ENCODE measurements around the gene PTPRN2.

PTPRN2 gene

DNA sequence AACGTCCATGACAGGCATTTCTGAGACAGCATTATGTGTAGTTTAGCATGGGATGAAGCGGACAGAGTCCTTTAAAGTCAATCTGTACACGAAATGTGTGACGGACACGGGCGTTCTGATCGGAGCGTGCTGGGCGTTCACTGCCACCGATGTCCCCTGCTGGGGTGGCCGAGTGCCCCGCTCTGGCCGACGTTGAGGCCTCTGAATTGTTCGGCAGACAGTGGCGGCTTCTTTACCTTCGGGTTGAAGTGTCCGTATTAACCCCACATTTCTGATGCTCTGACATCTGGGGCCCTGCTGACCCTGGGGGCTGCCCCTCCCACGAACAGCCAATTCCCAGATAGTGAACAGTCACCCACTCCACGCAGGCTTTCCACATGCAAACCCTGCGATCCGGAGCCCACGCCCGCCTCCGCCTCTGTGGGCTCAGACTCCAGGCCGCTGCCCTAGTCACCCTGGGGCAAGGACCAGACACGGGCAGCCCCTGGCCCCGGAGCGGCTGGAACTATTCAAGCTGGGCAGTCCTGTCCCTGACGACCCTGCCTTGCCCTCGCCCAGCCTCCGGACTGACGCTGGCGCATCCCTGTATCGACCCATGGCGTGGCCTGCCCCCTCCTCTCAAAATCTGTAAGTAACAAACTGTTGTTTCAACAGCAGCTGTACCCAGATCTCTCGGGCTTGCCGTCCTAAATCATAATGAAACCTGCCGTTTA is 445.7 kb downstream of the PTPRN2 start:
- Histone ChIP-seq H3K4me3 (ENCODE audit: low read length) (no peak overlapping the region), H3K27me3 (ENCODE audit: insufficient read depth, low read length, poor library complexity) (no peaks in the 10 kb centered on the region), H2BK120ac (ENCODE audit: low read depth, low read length) (no peak overlapping the region), H2AK5ac (ENCODE audit: low read length) (no peak overlapping the region), H3K4me2 (ENCODE audit: low read length) (no peak overlapping the region), H3K79me1 (ENCODE audit: low read length) (no peaks in the 10 kb centered on the region), H3K36me3 (ENCODE audit: control insufficient read depth, insufficient read depth, low read length) (no peaks in the 10 kb centered on the region), H2BK5ac (ENCODE audit: low read length) (no peak overlapping the region), H3K23ac (ENCODE audit: low read length) (no peak overlapping the region), H3K9ac (ENCODE audit: low read length) (no peak overlapping the region), H3K18ac (ENCODE audit: low read length) (no peak overlapping the region), H2BK15ac (replicated peaks; ENCODE audit: low read depth) (no peak overlapping the region), H3K4me1 (ENCODE audit: control insufficient read depth, low read depth, low read length) (no peaks in the 10 kb centered on the region), H4K8ac (ENCODE audit: low read depth, low read length) (no peak overlapping the region), H3K56ac (ENCODE audit: low read length) (no peak overlapping the region), H3K79me2 (ENCODE audit: control insufficient read depth, insufficient read depth, low read length) (no peaks in the 10 kb centered on the region), H3K4ac (ENCODE audit: low read depth, low read length) (no peak overlapping the region), H4K5ac (ENCODE audit: low read length) (no peak overlapping the region), H3K27ac (ENCODE audit: low read depth, low read length) (no peak overlapping the region)
- WGBS (ENCODE audit: extremely low coverage, insufficient coverage, low lambda C conversion rate) = no CpG with 5 or more reads among the region's 39 CpGs
- no peak for DNase-seq

DNA sequence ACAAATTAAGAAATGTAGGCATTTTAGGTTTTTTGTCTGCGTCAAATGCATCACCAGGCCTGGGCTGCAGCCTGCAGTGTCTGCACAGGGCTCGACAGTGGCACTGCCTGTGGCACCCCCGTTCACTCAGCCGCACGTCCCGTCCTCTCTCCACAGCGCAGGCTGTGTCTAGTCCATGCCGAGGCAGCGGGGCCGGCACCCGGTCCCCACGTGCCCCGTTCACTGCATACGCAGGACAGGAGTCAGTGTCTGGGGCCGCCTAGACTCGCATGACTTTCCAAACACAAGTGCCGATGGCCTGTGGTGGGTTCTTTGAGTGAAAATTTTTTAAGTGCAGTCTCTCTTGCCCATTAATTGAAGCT is 446.4 kb downstream of the PTPRN2 start:
- no CpG with 5 or more reads among the region's 17 CpGs for WGBS (ENCODE audit: extremely low coverage, insufficient coverage, low lambda C conversion rate)

DNA sequence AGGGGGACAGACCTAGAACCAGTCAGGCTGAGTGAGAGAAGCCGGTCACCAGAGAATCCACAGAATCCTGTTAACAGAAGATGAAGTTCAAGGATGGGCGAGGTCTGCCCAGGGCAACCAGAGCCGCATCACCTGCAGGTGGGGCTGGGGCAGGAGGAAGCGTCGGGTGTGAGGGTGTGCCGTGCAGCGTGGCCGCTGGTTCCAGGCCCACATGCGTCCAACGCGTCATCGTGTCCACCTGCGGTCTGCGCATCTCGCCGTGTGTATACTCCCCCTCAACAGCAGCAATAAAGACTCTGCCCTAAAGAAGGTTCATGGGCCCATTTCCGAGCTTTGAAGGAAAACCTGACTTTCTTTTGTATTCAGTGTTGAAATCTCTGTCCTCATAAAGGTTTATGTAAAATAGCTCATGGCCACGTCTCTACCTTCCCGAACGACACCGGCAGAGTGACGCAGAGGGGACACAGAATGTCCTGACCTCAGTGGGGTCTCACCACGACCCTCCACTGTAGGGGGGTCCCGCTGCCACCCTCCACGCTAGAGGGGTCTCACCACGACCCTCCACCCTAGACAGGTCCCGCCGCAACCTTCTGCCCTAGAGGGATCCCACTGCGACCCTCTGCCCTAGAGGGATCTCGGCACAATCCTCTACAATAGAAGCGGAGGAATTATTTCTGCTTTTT is 446.9 kb downstream of the PTPRN2 start:
- no peak overlapping the region for H3K27ac ChIP-seq (ENCODE audit: low read depth, low read length)
- H3K9ac ChIP-seq (ENCODE audit: low read length) = no peak overlapping the region
- H3K79me2 ChIP-seq (ENCODE audit: control insufficient read depth, insufficient read depth, low read length) = no peaks in the 10 kb centered on the region
- no peak overlapping the region for H3K4me3 ChIP-seq (ENCODE audit: low read length)
- no peak overlapping the region for H2BK120ac ChIP-seq (ENCODE audit: low read depth, low read length)
- no peaks in the 10 kb centered on the region for H3K27me3 ChIP-seq (ENCODE audit: insufficient read depth, low read length, poor library complexity)
- no CpG with 5 or more reads among the region's 31 CpGs for WGBS (ENCODE audit: extremely low coverage, insufficient coverage, low lambda C conversion rate)
- H3K4me1 ChIP-seq (ENCODE audit: control insufficient read depth, low read depth, low read length) = no peaks in the 10 kb centered on the region
- H4K8ac ChIP-seq (ENCODE audit: low read depth, low read length) = no peak overlapping the region
- H4K5ac ChIP-seq (ENCODE audit: low read length) = no peak overlapping the region
- H2BK5ac ChIP-seq (ENCODE audit: low read length) = no peak overlapping the region
- no peak overlapping the region for H3K18ac ChIP-seq (ENCODE audit: low read length)
- no peak overlapping the region for H2AK5ac ChIP-seq (ENCODE audit: low read length)
- H2BK15ac ChIP-seq (replicated peaks; ENCODE audit: low read depth) = no peak overlapping the region
- H3K23ac ChIP-seq (ENCODE audit: low read length) = no peak overlapping the region
- no peaks in the 10 kb centered on the region for H3K36me3 ChIP-seq (ENCODE audit: control insufficient read depth, insufficient read depth, low read length)
- no peak overlapping the region for H3K56ac ChIP-seq (ENCODE audit: low read length)
- no peaks in the 10 kb centered on the region for H3K79me1 ChIP-seq (ENCODE audit: low read length)
- no peak overlapping the region for H3K4ac ChIP-seq (ENCODE audit: low read depth, low read length)
- DNase-seq = no peak
- H3K4me2 ChIP-seq (ENCODE audit: low read length) = no peak overlapping the region

More for the DNA sequence above, 446.4 kb downstream of the PTPRN2 start:
- H3K9ac ChIP-seq (ENCODE audit: low read length) = no peak overlapping the region
- H3K18ac ChIP-seq (ENCODE audit: low read length) = no peak overlapping the region
- no peak overlapping the region for H4K8ac ChIP-seq (ENCODE audit: low read depth, low read length)
- no peak overlapping the region for H3K4me3 ChIP-seq (ENCODE audit: low read length)
- no peaks in the 10 kb centered on the region for H3K27me3 ChIP-seq (ENCODE audit: insufficient read depth, low read length, poor library complexity)
- H3K36me3 ChIP-seq (ENCODE audit: control insufficient read depth, insufficient read depth, low read length) = no peaks in the 10 kb centered on the region
- H3K4me2 ChIP-seq (ENCODE audit: low read length) = no peak overlapping the region
- H2BK5ac ChIP-seq (ENCODE audit: low read length) = no peak overlapping the region
- no peak overlapping the region for H4K5ac ChIP-seq (ENCODE audit: low read length)
- no peak overlapping the region for H2AK5ac ChIP-seq (ENCODE audit: low read length)
- H2BK15ac ChIP-seq (replicated peaks; ENCODE audit: low read depth) = no peak overlapping the region
- no peak overlapping the region for H3K23ac ChIP-seq (ENCODE audit: low read length)
- no peak overlapping the region for H2BK120ac ChIP-seq (ENCODE audit: low read depth, low read length)
- no peak overlapping the region for H3K56ac ChIP-seq (ENCODE audit: low read length)
- no peaks in the 10 kb centered on the region for H3K79me2 ChIP-seq (ENCODE audit: control insufficient read depth, insufficient read depth, low read length)
- H3K27ac ChIP-seq (ENCODE audit: low read depth, low read length) = no peak overlapping the region
- no peaks in the 10 kb centered on the region for H3K79me1 ChIP-seq (ENCODE audit: low read length)
- H3K4ac ChIP-seq (ENCODE audit: low read depth, low read length) = no peak overlapping the region
- H3K4me1 ChIP-seq (ENCODE audit: control insufficient read depth, low read depth, low read length) = no peaks in the 10 kb centered on the region
- DNase-seq = no peak

DNA sequence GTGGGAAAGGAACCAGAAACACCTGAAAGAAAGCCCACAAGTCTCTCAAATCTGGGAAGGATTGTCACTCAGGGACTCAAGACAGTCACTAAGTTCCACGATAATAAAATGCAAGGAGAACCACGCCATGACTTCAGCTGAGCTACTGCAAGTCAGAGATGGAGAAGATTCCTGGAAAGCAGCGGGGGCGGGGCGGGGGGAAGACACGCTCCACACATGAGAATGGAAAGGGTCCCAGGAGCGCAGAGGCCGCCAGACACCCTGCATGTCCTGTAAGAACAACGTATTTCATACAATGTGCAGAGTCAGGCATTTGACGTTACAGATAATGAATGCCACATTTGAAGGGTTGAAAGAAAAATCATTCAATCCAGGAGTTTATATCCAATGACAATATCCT is 448.1 kb downstream of the PTPRN2 start:
- H2BK5ac ChIP-seq (ENCODE audit: low read length) = no peak overlapping the region
- H3K4me1 ChIP-seq (ENCODE audit: control insufficient read depth, low read depth, low read length) = no peaks in the 10 kb centered on the region
- no peak overlapping the region for H3K4me3 ChIP-seq (ENCODE audit: low read length)
- no peak overlapping the region for H2AK5ac ChIP-seq (ENCODE audit: low read length)
- H2BK120ac ChIP-seq (ENCODE audit: low read depth, low read length) = no peak overlapping the region
- no peaks in the 10 kb centered on the region for H3K27me3 ChIP-seq (ENCODE audit: insufficient read depth, low read length, poor library complexity)
- DNase-seq = no peak
- H3K56ac ChIP-seq (ENCODE audit: low read length) = no peak overlapping the region
- H3K9ac ChIP-seq (ENCODE audit: low read length) = no peak overlapping the region
- H3K79me2 ChIP-seq (ENCODE audit: control insufficient read depth, insufficient read depth, low read length) = no peaks in the 10 kb centered on the region
- no peaks in the 10 kb centered on the region for H3K79me1 ChIP-seq (ENCODE audit: low read length)
- no peak overlapping the region for H3K18ac ChIP-seq (ENCODE audit: low read length)
- H3K23ac ChIP-seq (ENCODE audit: low read length) = no peak overlapping the region
- no CpG with 5 or more reads among the region's 10 CpGs for WGBS (ENCODE audit: extremely low coverage, insufficient coverage, low lambda C conversion rate)
- H3K36me3 ChIP-seq (ENCODE audit: control insufficient read depth, insufficient read depth, low read length) = no peaks in the 10 kb centered on the region
- no peak overlapping the region for H3K4ac ChIP-seq (ENCODE audit: low read depth, low read length)
- no peak overlapping the region for H3K4me2 ChIP-seq (ENCODE audit: low read length)
- no peak overlapping the region for H3K27ac ChIP-seq (ENCODE audit: low read depth, low read length)
- H4K8ac ChIP-seq (ENCODE audit: low read depth, low read length) = no peak overlapping the region
- H2BK15ac ChIP-seq (replicated peaks; ENCODE audit: low read depth) = no peak overlapping the region
- no peak overlapping the region for H4K5ac ChIP-seq (ENCODE audit: low read length)

DNA sequence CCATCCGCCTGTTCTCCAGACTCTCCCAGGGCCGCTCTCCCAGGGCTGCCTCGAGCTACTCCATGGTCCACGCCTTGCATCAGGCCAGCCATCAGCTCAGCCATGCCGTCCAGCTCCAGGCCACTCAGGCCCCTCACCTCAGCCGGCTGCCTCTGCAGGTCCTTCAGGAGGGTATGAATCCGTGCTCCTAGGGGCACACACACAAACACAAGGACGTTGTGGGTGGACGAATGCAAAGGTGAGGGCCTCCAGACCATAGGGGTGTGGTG is 449.4 kb downstream of the PTPRN2 start:
- Histone ChIP-seq H3K36me3 (ENCODE audit: control insufficient read depth, insufficient read depth, low read length) (no peaks in the 10 kb centered on the region), H2BK5ac (ENCODE audit: low read length) (no peak overlapping the region), H3K4me1 (ENCODE audit: control insufficient read depth, low read depth, low read length) (no peaks in the 10 kb centered on the region), H3K27me3 (ENCODE audit: insufficient read depth, low read length, poor library complexity) (no peaks in the 10 kb centered on the region), H4K8ac (ENCODE audit: low read depth, low read length) (no peak overlapping the region), H2AK5ac (ENCODE audit: low read length) (no peak overlapping the region), H3K18ac (ENCODE audit: low read length) (no peak overlapping the region), H2BK120ac (ENCODE audit: low read depth, low read length) (no peak overlapping the region), H3K4ac (ENCODE audit: low read depth, low read length) (no peak overlapping the region), H2BK15ac (replicated peaks; ENCODE audit: low read depth) (no peak overlapping the region), H3K79me1 (ENCODE audit: low read length) (no peaks in the 10 kb centered on the region), H3K79me2 (ENCODE audit: control insufficient read depth, insufficient read depth, low read length) (no peaks in the 10 kb centered on the region), H3K9ac (ENCODE audit: low read length) (no peak overlapping the region), H3K27ac (ENCODE audit: low read depth, low read length) (no peak overlapping the region), H3K56ac (ENCODE audit: low read length) (no peak overlapping the region), H3K4me2 (ENCODE audit: low read length) (no peak overlapping the region), H4K5ac (ENCODE audit: low read length) (no peak overlapping the region), H3K4me3 (ENCODE audit: low read length) (no peak overlapping the region), H3K23ac (ENCODE audit: low read length) (no peak overlapping the region)
- WGBS (ENCODE audit: extremely low coverage, insufficient coverage, low lambda C conversion rate) = no CpG with 5 or more reads among the region's 9 CpGs
- no peak for DNase-seq
